GM20431 (cell line): ENCODE measurements around the gene GPR42.
"Not testable (repeated sequence)": the region's sequence is repeated elsewhere in the genome, so short reads cannot be mapped to it uniquely, and the experiment has no call there.

Source experiments
- in situ Hi-C: fragments of 300-500 bp; cut with MseI, MboI; formaldehyde crosslinking; loops from one replicate; pipeline ENCODE4 v1.15.0; 2020; ENCODE audit warnings: low sequenced_read_pairs; ENCODE audit not compliant: unreplicated experiment

The GPR42 gene

DNA sequence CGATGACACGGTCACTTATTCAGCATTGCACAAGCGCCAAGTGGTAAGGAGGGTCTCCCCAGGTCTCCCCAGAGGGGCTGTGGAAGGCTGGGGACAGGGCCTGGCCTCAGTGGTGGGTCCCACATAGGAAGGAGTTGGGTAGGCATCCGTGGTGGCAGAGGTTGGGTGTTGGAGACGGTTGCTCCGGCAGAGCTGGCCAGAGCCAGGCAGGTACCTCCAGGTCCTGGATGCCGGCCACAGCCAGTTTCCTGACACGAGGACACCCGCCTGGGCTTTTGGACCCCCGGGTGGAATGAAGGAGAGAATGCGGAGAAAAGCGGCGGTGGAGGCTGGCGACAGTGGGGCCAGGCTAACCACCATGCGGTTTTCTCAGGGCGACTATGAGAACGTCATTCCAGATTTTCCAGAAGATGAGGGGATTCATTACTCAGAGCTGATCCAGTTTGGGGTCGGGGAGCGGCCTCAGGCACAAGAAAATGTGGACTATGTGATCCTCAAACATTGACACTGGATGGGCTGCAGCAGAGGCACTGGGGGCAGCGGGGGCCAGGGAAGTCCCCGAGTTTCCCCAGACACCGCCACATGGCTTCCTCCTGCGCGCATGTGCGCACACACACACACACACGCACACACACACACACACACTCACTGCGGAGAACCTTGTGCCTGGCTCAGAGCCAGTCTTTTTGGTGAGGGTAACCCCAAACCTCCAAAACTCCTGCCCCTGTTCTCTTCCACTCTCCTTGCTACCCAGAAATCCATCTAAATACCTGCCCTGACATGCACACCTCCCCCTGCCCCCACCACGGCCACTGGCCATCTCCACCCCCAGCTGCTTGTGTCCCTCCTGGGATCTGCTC is 24.4 kb upstream of the GPR42 start:
- in situ Hi-C loops, result no loop called here

GRCh38 chr19:35347171-35347929 is 23.5 kb upstream of the GPR42 start, which contains the start of gene FFAR1:
Gene FFAR1 (plus strand): TSS chr19:35347902. CDS start chr19:35351552, 3,650 bp downstream.
- in situ Hi-C loops, result no loop called here

DNA sequence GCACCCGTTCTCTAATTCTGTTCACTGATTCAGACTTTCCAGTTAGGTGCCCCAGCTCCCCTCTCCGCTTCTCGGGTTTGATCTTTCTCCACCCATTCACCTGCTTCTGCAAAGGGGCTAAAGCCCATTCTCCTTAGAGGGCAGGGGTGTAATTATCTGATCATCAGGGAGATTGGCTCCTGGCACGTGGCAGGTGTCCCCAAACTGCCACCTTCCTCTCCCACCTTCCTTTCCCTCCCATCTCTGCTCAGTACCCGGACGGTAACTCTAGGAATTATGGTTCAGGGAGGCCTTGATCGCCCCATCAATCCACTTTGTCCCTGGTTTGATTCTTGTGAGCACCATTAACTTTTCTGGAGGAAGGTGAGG is 23.0 kb upstream of the GPR42 start:
- in situ Hi-C loops, result no loop called here

- in situ Hi-C loops, result no loop called here
Observed at GRCh38 chr19:35348911-35349611, 21.8 kb upstream of the GPR42 start.

DNA sequence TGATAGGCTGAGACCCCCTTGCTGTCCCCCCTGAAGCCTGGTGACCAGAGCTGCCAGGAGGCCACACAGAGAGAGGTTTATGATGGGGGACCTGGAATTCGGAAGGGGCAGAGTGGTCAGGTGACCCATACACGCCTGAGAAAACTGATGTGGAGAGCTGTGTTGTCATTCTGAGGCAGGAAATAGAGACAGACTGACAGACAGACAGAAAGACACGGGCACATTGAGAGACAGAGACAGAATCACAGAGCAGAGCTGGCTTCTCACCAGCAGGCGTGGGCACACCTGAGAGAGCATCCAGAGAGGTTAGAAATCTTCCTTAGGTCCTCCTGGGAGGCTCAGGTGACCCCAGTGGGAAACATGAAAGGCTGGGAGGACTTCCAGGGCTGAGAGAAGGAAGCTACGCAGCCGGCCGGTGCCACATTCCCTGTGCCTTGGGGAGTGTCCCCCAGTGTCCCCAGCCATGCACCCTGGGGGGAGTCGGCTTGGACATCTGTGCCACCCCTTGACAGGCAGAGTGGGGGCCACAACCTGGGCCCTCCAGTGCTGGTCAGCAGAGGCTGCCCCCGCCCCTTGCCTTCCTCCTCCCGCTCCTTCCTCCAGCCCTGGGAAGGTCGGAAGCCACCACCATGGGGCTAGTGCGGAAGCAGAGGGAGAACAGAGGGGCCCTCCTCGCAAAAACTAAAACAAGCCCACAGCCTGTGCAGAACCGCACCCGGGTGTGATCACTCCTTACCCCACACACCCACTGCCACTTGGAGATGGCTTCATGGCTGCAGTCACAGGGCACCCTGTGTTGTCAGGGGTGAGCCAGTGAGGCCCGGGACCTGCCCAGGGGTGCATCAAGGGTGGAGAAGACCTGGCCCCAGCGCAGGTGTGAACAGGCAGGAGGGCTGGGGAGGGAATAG is 21.0 kb upstream of the GPR42 start:
- in situ Hi-C loops, result loop anchor here (10.0 kb wide), 1 partner anchor 115 kb away; no protein-coding TSS in a partner anchor

GRCh38 chr19:35350591-35350990 is 20.3 kb upstream of the GPR42 start:
- in situ Hi-C loops, result loop anchor here (10.0 kb wide), 1 partner anchor 114 kb away; no protein-coding TSS in a partner anchor

DNA sequence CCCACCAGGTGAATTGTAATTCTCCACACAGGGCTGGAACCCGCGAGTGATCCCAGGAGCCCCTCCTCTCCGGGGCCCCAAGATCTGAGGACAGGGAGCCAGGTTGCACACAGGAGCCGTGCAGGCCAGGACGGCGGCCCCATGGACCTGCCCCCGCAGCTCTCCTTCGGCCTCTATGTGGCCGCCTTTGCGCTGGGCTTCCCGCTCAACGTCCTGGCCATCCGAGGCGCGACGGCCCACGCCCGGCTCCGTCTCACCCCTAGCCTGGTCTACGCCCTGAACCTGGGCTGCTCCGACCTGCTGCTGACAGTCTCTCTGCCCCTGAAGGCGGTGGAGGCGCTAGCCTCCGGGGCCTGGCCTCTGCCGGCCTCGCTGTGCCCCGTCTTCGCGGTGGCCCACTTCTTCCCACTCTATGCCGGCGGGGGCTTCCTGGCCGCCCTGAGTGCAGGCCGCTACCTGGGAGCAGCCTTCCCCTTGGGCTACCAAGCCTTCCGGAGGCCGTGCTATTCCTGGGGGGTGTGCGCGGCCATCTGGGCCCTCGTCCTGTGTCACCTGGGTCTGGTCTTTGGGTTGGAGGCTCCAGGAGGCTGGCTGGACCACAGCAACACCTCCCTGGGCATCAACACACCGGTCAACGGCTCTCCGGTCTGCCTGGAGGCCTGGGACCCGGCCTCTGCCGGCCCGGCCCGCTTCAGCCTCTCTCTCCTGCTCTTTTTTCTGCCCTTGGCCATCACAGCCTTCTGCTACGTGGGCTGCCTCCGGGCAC is 19.3 kb upstream of the GPR42 start:
- in situ Hi-C loops, result loop anchor here (10.0 kb wide), 1 partner anchor 113 kb away; no protein-coding TSS in a partner anchor

DNA sequence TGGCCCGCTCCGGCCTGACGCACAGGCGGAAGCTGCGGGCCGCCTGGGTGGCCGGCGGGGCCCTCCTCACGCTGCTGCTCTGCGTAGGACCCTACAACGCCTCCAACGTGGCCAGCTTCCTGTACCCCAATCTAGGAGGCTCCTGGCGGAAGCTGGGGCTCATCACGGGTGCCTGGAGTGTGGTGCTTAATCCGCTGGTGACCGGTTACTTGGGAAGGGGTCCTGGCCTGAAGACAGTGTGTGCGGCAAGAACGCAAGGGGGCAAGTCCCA is 18.8 kb upstream of the GPR42 start:
- in situ Hi-C loops, result loop anchor here (10.0 kb wide), 1 partner anchor 113 kb away; no protein-coding TSS in a partner anchor

- in situ Hi-C loops, result loop anchor here (10.0 kb wide), 1 partner anchor 112 kb away; no protein-coding TSS in a partner anchor
Observed at GRCh38 chr19:35352448-35353304, 18.2 kb upstream of the GPR42 start.

GRCh38 chr19:35353635-35354034 is 17.2 kb upstream of the GPR42 start:
- in situ Hi-C loops, result loop anchor here (10.0 kb wide), 1 partner anchor 111 kb away; no protein-coding TSS in a partner anchor

DNA sequence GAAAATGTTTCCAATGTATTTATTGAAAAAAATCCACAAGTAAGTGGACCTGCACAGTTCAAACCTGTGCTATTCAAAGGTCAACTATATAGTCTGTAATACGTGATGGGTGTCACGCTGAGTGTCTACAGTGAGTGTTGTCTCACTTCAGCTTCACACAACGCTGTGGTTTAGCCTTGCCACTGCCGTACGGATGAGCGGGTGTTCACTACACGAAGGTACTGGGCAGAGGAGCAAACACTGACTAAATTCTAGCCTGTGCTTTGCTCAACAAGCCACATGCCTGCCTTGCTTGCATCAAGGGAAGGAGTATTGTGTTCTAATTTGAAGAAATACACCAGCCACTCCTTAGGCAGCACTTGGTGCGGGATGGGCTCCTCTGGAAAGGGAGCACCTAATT is 16.0 kb upstream of the GPR42 start:
- in situ Hi-C loops, result loop anchor here (10.0 kb wide), 1 partner anchor 110 kb away; no protein-coding TSS in a partner anchor

DNA sequence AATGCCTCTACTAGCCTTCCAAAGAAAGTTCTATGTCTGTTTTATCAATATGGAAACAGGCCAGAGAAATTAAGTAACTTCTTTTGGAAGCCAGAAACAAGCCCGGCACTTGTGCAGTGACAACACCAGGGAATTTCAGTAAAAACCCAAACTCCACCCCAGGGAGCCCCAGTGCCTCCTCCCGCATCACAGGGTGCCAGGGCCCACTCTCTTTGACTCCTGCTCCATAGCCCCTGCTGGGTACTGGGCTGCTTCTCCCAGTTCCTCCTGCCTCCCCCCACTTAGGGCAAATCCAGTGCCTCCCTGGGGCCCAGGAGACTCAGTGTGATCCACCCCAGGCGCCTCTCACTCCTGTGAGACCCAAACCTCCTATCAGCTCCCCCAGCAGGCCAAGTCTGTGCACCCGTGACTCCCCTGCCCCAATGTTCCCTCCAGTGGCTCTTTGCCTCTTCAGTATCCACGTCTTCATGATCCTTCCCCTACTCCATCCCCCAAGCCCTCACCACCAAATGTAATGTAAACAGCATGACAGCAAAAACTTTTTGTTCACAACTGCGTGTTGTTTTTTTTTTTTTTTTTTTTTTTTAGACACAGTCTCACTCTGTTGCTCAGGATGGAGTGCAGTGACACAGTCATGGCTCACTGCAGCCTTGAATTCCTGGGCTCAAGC is 14.9 kb upstream of the GPR42 start:
- in situ Hi-C loops, result loop anchor here (10.0 kb wide), 1 partner anchor 109 kb away; no protein-coding TSS in a partner anchor

- in situ Hi-C loops, result loop anchor here (10.0 kb wide), 1 partner anchor 107 kb away; no protein-coding TSS in a partner anchor
Observed at GRCh38 chr19:35357867-35358573, 12.8 kb upstream of the GPR42 start, which contains the start of gene FFAR3. Gene FFAR3 (plus strand): TSS chr19:35358460. CDS start chr19:35358891, 431 bp downstream.

GRCh38 chr19:35358834-35359233 is 12.0 kb upstream of the GPR42 start:
- in situ Hi-C loops, result loop anchor here (10.0 kb wide), 1 partner anchor 106 kb away; no protein-coding TSS in a partner anchor

DNA sequence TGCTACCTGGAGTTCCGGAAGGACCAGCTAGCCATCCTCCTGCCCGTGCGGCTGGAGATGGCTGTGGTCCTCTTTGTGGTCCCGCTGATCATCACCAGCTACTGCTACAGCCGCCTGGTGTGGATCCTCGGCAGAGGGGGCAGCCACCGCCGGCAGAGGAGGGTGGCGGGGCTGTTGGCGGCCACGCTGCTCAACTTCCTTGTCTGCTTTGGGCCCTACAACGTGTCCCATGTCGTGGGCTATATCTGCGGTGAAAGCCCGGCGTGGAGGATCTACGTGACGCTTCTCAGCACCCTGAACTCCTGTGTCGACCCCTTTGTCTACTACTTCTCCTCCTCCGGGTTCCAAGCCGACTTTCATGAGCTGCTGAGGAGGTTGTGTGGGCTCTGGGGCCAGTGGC is 11.5 kb upstream of the GPR42 start:
- in situ Hi-C loops, result loop anchor here (10.0 kb wide), 1 partner anchor 105 kb away; no protein-coding TSS in a partner anchor

DNA sequence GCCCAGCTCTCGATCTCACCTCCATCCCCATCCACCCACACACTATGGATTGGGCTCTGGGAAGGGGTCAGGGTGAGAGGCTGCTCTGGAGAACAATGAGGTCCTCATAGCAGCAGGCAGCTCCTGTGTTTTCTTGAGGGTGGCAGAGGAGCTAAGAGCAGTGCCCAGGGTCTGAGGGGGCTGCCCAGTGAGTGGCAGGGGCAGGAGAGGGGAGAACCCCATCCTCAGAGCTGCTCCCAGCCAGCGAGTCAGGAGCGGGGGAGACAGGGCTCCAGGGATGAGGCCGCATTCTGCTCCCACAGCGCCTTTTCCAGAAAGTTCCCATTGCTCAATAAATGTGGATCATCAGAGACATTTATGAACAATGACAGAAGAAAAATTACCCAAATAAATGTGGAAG is 10.8 kb upstream of the GPR42 start:
- in situ Hi-C loops, result not testable (repeated sequence)
